NCI-H2171 (cell line): ENCODE data around the gene ZMAT5.
"Not testable (repeated sequence)": the region's sequence is repeated elsewhere in the genome, so short reads cannot be mapped to it uniquely, and the experiment has no call there.

Experiments used
- DNase-seq: peaks from one replicate; lab custom pipeline; 2025; lab: John Stamatoyannopoulos, UW

The ZMAT5 gene

DNA sequence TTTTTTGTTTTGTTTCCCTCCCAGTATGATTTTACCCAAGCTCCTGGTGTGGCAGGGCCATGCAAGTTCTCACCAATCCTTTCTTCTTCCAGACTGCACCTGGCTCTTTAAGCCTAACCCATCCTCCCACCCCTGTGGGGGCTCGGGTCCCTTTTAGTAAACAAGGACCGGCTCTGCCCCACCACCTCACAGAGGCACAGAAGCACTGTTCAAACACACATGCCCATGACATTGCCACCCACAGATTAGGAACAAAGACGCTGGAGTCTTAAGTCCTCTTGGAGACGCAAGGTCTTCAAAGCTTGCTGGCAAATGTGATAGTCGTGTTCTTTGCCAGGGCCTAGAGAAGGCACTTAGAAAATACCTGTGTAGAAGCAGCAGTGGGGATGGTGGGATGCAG, 19.2 kb upstream of the ZMAT5 start:
- DNase-seq, result no peak

DNA sequence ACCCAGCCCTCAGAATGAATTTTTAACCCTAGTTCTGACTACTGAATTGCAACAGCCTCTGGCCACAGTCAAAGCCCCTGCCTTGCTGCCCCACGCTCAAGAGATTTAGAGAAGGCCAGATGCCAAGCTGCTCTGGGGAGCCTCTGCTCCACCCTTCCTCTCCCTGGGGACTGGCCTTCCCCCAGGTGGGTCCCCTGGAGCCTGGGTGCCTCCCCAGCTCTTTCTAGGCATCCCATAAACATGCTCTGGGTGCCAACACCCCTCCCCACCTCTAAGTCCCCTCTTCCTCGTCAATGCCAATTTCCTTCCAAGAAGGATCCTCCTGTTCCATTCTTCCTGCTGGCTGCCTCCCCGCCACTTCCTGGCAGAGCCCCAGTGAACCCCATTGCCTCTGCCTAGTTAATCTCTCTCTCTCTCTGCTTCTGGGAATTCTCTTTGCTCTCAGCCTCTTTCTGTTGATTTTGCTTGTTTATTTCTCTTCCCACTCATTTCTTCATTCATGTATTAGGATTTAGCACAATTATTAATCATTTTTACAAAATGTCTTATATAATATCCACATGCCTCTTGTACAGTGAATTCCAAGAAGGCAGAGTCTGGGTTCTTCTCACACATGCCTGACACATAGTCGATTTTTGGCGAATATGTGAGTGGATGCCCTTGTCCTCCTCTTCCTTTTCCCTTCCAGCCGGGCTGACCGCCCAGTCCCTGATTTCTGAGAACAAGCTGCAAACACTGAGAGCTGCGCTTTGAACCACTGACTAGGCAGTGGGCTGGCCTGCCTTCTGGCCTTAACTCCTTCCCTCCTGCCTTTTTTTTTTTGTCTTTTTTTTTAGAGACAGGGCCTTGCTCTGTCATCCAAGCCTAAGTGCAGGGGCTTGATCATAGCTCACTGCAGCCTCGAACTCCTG, 17.9 kb upstream of the ZMAT5 start:
- no peak for DNase-seq

DNA sequence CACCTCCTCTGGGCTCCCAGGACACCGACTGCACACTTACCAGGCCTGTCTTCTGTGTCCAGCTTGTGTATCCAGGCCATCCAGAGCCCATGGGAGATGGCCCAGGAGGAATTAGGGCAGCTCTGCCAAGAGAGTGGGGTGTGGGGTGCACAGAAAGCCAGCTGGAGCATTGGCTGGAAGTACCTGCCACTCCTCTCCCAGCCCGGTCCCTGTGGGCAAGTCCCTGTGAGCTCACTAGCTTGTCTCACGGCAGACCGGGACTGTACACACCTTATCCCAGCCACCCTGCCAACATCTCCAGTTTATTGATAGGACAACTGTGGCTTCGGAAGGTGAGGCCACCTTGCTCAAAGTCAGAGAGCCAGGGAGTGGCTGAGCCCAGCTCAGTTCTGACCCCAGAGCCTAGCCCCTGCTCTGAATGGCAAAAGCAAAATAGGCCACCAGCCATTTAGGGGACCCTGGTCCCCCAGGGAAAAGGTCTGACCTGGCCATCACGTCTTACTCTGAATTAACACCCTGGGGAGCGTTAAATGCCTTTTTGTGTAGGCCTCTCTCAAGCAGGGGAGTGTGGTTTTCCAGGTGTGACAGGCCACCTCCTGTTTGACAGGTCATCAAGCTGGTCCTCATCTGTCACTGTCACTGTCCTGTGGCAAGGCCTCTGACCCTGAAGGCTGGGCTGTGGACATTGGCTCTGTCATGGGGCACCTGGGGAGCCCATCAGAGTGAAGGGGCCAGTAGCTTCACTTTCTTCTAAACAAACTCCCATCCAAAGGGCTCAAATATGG, 15.4 kb upstream of the ZMAT5 start:
- DNase-seq, result no peak

DNA sequence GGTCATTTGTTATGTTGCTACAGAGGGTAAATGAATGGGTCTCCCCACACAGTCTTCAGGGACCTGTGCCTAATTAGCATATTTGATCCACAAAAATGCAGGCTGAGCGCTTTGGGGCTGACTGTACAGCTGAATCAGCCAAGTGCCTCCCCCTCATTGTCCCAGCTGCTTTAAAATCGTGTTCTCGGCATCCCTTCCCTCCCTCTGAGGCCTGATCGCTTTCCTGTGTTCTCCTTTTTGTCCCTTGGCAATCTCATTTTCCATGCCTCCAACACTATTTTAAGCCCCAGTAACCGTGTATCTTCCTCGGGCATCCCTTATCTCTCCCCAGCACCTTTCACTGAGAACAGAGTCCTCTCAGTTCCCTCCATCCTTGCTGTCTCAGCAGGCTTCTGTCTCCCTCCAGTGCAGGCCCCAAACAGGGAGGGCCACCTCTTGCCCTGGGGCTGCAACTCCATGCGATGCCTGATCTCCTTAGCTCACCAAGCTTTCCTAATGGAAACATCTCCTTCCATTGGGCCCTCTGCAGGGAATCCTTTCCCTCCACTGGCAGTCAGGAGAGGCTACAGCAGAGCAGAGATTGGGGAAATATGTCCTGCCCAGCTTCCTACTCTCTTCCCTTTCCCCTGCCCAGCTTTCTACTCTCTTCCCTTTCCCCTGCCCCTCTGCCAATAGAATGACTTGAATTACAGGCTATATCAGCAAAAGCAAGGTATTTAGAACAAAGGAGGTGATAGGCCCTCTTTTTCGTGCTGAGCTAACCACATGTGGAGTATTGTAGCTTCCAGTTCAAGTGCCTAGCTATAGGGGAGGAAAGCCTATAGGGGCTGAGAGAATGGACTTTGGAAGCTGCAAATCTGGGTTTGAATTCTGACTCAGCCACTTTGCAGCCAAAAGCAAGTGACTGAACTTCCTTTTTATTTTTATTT, 14.2 kb upstream of the ZMAT5 start:
- no peak for DNase-seq

DNA sequence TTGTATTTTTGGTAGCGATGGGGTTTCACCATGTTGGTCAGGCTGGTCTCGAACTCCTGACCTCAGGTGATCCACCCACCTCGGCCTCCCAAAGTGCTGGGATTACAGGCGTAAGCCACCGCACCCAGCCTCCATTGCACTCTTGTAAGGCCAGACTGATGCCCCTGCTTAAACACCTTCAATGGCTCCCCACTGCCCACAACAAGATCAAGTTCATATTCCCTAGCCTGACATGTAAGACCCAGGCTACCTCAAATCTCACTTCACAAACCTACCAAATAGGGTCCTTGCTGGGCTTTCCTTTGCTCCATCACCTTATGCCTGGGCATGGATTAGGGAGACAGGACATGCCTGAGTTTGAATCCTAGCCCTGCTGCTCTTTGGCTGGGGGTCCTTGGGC, 13.4 kb upstream of the ZMAT5 start:
- DNase-seq, result no peak

DNA sequence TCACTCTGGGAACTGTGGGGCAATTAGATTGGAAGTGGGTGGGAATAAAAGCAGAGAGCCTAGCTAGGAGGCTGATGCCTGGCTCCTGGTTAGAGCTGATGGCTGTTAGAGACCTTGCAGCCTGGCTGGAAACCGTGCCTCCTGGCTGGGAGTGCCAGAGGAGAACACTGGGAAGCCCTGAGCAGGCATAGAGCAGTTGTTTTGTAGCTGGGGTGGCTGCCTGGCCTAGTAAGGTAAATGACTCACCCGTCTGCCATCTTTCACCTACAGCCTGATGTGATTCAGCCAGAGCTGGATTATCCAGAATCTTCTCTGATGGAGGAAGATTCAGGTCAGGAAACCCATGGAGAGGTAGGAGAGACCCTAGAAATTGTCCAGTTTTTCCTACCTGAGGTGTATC, 6.4 kb upstream of the ZMAT5 start:
- DNase-seq, result no peak

DNA sequence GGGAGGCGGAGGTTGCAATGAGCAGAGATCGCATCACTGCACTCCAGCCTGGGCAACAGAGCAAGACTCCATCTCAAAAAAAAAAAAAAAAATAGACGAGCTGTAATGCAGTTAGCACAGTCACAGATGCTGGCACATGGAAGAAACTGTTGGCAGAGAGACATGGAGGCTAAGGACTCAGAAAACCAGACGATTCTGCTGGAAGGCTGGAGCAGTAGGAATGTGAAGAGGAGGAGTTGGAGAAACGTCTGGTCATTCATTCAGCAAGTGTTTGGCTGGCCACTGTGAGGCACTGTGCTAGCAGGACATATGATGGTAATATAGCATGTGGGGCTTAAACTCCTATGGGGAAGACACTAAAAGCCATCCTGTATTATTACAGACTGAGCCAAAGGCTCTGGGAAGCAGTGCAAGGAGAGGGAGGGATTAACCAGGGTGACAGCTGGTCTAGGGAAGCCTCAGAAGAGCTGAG, 5.4 kb upstream of the ZMAT5 start:
- no peak for DNase-seq

DNA sequence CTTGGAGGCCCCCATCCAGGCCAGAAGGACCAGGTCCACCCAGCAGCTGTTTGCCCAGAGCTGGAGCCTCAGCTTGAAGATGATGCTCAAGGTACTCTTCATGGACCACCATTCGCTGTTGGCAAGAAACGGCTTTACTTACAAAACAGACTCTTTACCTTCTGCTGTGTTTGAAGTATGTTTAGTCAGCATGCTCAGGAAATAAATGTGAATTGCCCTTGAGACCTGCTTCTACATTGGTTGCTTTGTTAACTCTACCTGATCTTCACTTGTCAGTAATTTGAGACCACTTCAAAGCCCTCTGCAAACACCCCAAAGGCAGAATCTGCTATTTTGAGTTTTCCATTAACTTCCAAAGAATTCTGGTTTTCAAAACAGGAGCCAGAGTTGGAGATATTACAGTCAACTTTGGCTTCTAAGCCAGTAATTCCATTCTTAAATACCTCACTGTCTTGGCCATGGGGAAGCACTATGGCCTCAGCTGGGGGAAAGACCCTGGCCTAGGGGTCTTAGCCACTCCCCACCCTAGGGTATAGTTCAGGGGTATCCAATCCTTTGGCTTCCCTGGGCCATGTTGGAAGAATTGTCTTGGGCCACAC, 3.0 kb upstream of the ZMAT5 start:
- no peak for DNase-seq

DNA sequence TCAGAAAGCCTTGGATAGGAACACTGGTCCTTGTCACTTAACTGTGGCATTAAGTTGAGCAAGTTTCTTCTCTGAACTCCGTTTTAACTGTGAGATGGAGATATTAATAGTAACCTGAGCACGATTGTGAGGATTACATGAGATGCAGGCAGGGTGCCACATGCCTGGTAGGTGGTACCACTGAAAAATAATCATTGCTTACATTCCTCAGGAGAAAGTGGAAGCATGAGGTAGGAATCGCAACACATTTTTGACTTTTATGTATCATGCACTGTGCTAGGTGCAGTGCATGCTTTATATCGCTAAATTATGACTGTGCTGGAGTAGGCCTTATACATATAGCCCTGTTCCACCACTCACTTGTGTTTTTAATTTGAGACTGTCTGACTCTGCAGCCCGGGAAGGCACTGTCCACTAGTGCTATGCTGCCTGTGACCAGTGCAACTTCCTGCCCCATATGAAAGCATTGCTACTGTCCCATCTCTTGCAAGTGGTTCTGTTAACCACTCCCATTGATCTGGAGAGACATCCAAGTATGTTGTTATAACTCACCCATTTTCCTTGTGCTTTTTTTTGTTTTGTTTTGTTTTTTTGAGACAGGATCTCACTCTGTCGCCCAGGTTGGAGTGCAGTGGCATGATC, 1.4 kb upstream of the ZMAT5 start:
- DNase-seq, result no peak

DNA sequence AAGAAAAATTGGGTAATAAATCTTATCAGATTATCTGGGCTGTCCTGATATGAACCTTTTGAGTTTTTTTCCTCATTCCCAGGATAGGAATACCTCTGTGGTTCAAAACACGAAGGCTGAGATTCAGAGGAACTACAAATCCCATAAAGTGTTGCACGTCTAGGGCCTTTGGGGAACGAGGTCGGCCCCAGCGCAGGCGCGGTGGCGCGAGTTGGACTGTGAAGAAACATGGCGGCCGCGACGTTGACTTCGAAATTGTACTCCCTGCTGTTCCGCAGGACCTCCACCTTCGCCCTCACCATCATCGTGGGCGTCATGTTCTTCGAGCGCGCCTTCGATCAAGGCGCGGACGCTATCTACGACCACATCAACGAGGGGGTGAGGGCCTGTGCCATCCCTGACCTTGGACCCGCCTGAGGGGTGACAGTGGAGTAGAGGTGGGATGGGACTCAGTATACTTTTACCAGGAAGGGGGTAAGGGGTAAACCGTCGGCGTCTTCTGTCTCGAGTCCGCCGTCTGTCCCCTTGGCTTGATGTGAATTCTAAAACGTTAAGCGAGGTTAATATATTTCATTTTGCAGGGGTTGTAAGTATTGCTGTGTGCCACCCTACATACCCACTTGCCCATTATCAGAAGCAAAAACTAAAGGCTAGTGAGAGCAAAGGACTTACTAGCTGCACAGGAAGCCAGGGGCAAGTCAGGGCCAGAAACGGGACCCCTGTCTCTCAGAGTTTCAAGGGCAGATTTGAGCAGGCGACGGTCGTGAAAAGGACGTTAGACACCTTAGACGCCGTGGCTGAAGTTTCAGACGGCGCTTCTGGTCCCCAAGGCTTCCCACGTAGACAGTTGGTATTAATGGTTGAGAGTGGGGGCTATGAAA, 604 bp upstream of the ZMAT5 start, which contains the start of gene UQCR10:
TSS of gene UQCR10 (plus strand) at position 199 of the 881 bp plus-strand sequence. CDS start at position 229, 30 bp downstream.
- DNase-seq, result peak; percentile 89

DNA sequence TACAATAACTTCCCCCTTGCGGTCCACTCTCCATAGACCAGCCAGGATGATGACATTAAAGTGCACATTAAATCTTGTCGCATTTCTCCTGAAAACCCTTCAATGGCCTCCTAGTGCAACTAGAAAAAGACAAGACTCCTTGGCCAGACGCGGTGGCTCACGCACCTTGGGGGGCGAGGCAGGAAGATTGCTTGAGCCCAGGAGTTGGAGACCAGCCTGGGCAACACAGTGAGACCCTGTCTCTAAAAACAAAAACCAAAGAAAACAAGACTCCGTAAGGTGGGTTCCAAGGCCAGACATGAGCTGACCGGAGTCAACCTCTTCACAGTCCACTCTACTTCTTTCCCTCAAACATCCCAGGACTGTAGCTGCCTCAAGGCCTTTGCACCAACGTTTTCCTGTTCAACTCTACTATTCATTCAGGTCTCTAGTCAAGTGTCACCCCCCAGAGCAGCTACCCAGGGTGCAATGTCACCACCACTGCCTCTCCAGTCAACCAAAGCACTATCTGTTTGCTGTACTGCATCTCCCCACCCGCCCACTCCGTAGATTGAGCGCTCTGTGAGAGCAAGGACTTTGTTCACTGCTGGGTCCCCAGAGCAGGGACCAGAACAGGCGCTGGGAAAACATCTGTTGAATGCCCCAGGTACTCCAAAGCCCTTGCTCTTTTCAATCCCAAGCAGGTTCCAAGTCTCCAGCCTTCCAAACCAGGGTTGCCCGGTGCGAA, 739 bp downstream of the ZMAT5 start:
- no peak for DNase-seq

DNA sequence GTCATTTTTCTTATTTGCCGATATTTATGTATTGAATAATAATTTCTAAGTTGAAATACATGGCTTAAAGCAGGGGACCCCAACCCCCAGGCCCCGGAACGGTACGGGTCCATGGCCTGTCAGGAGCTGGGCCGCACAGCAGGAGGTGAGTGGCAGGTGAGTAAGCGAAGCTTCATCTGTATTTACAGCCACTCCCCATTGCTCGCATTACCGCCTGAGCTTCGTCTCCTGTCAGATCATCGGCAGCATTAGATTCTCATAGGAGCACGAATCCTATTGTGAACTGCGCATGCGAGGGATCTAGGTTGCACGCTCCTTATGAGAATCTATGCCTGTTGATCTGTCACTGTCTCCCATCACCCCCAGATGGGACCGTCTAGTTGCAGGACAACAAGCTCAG, 4.5 kb downstream of the ZMAT5 start:
- DNase-seq, result peak; percentile 77

DNA sequence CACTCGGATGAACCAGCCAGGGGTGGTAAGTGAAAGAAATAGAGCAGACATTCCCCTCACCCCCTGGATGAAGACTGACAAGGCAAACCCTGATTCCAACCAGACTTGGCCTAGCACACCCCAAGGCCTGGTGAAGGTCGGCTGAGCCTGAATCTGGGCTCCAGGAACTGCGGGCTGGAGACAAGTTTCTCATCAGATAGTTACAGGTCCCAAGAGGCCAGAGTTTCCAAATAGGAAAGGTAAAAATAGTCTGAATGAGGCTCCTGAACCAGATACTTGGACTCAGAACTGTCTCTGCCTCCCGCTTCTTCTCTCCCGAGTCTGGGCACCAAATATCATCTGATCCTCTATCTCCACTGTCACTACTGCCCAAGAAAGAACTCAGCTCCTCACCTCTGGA, 7.8 kb downstream of the ZMAT5 start:
- no peak for DNase-seq

DNA sequence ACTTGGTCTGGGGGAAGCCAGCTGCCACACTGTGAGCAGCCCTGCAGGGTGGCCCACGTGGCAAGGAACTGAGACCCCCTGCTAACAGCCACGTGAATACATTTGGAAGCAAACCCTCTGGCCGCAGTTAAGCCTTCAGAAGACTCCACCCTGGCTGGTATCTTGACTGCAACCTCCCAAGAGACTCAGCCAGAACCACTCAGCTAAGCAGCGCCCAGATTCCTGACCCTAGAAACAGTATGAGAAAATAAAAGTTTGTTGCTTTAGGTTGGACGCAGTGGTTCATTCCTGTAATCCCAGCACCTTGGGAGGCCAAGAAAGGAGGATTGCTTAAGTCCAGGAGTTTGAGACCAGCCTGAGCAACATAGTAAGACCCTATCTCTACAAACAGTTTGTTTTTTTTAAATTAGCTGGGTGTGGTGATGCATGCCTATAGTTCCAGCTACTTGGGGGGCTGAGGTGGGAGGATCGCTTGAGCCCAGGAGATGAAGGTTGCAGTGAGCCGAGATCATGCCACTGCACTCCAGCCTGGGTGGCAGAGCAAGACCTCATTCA, 8.7 kb downstream of the ZMAT5 start:
- no peak for DNase-seq

DNA sequence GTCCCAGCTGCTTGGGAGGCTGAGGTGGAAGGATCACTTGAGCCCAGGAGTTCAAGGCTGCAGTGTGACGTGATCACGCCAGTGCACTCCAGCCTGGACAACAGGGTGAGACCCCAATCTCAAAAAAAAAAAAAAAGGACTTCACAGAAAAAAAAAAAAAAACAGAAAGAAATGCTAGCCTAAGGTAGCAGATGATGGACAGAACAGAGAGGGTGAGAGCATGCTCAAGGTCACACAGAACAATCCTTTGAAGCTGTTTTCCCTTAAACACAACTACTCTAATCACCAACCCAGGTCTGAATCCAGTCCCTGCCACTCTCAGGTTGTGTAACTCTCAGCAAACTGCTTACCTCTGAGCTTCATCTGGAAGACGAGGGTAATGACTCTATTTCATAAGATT, 9.7 kb downstream of the ZMAT5 start:
- DNase-seq, result no peak

DNA sequence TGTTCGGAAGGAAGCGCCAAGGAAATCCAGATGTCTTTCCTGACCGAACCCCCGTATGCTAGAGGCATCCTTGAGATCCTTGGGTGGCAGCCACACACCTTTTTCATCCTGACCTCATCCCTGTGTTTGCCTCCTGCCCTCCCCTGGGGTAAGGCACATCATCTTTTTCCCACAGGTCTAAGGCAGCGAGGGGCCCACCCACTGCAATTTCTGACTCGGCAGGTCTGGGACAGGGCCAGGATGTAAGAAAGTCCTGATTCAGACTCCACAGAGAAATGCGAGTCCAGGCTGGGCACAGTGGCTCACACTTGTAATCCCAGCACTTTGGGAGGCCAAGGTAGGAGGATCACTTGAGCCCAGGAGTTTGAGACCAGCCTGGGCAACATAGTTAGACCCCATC, 10.5 kb downstream of the ZMAT5 start:
- DNase-seq, result no peak

DNA sequence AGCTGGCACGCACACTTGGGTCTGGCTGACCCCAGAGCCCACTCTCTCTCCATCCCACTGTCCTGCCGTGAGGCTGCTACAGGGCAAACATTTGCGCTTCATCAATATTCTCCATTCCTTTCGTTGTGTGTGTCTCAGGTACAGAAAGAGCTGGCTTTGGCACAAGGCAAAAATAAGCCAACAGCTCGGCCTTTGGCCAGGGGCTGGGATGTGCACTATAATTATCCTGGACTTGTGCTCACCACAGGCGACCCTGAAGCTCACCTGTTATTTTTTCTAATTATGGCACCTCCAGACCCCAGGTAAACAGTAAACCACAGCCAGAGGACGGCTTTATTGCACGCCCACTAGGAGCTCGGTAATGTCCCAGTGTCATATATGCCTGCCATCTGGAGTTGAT, 10.9 kb downstream of the ZMAT5 start:
- no peak for DNase-seq

DNA sequence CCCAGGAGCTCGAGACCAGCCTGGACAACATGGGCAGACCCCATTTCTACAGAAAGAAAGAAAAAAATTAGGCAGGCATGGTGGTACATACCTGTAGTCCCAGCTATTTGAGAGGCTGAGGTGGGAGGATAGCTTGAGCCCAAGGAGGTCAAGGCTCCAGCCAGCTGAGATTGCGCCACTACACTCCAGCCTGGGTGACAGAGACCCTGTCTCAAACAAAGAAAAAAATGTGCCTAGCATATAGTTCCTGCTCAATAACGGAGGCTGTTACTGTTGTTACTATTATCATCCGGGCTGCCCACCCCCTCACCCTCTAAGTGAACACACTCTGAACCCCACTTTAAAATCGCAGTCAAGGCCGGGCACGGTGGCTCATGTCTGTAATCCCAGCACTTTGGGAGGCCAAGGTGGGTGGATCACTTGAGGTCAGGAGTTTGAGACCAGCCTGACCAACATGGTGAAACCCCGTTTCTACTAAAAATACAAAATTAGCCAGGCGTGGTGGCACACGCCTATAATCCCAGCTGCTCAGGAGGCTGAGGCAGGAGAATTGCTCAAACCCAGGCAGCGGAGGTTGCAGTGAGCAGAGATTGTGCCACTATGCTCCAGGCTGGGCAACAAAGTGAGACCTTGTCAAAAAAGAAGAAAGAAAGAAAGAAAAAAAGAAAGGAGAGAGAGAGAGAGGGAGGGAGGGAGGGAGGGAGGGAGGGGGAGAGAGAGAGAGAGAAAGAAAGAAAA, 12.0 kb downstream of the ZMAT5 start:
- not testable (repeated sequence) for DNase-seq
